HG02970 (cell line): ENCODE data around the gene ZBTB40.
A peak's percentile ranks its signal among the peaks of the same experiment; 100 is the strongest.

ENCODE experiments used
- ATAC-seq: cut with Tn5 transposase; IDR thresholded peaks from one replicate; pipeline ENCODE4 v1.9.1; 2021; ENCODE audit warnings: mild to moderate bottlenecking, moderate library complexity, moderate number of reproducible peaks; ENCODE audit not compliant: unreplicated experiment, low FRiP score

The ZBTB40 gene

GRCh38 chr1:22451702-22452480, at the start of gene ZBTB40:
Gene ZBTB40, plus strand, starts transcription at chr1:22451851. Its CDS starts 38,098 bp downstream, at chr1:22489949.
- peak; percentile 90 for ATAC-seq

- ATAC-seq, result no peak
Measured at GRCh38 chr1:22402356-22403053, 49.1 kb upstream of the ZBTB40 start.

- no peak for ATAC-seq
Measured at GRCh38 chr1:22404486-22404885, 47.2 kb upstream of the ZBTB40 start.

- no peak for ATAC-seq
Measured at GRCh38 chr1:22406722-22407495, 44.7 kb upstream of the ZBTB40 start.

- no peak for ATAC-seq
Measured at GRCh38 chr1:22408230-22408629, 43.4 kb upstream of the ZBTB40 start.

GRCh38 chr1:22410401-22410800, 41.2 kb upstream of the ZBTB40 start:
- ATAC-seq, result no peak

- no peak for ATAC-seq
Measured at GRCh38 chr1:22410928-22411495, 40.6 kb upstream of the ZBTB40 start.

- no peak for ATAC-seq
Measured at GRCh38 chr1:22411589-22411988, 40.1 kb upstream of the ZBTB40 start.

- no peak for ATAC-seq
Measured at GRCh38 chr1:22412932-22413727, 38.5 kb upstream of the ZBTB40 start.

GRCh38 chr1:22413799-22414198, 37.9 kb upstream of the ZBTB40 start:
- no peak for ATAC-seq

GRCh38 chr1:22414244-22414751, 37.4 kb upstream of the ZBTB40 start:
- ATAC-seq, result no peak

- no peak for ATAC-seq
Measured at GRCh38 chr1:22415489-22415888, 36.2 kb upstream of the ZBTB40 start.

- ATAC-seq, result no peak
Measured at GRCh38 chr1:22416555-22417454, 34.8 kb upstream of the ZBTB40 start.

GRCh38 chr1:22417466-22417865, 34.2 kb upstream of the ZBTB40 start:
- ATAC-seq, result no peak

GRCh38 chr1:22418312-22418711, 33.3 kb upstream of the ZBTB40 start:
- ATAC-seq, result no peak

GRCh38 chr1:22418933-22419382, 32.7 kb upstream of the ZBTB40 start:
- ATAC-seq, result no peak

GRCh38 chr1:22420455-22421053, 31.1 kb upstream of the ZBTB40 start:
- no peak for ATAC-seq

- no peak for ATAC-seq
Measured at GRCh38 chr1:22426781-22427180, 24.9 kb upstream of the ZBTB40 start.
